HepG2 (cell line): ENCODE data around the gene NCBP2. TPM values are rescaled to one million over a fixed set of nuclear protein-coding genes. Genes with fewer than 3 reads are reported as not detected.

Source experiments
- ATAC-seq: fragments of 200-7000 bp; cut with Tn5 transposase; 3 replicates; pipeline ENCODE4 v1.9.1; 2020; ENCODE audit warnings: mild to moderate bottlenecking, moderate library complexity
- BruUV-seq: library from RNA; stranded (reverse); fragments of 400-500 nt; replicated peaks from 2 replicates; lab custom pipeline; 2021; lab: Mats Ljungman, UMichigan
- CTCF ChIA-PET: fragments of 300-600 bp; formaldehyde crosslinking; extraction: SDS; loops from one replicate; lab custom pipeline; 2021; ENCODE audit warnings: low total read pairs, inconsistent platforms, low intra/inter-chr PET ratio; lab: Yijun Ruan, JAX
- POLR2A ChIA-PET: fragments of 350-600 bp; sonication (Branson Sonifier 250); formaldehyde crosslinking; loops from one replicate; lab custom pipeline; 2020; ENCODE audit warnings: antibody characterized with exemption, inconsistent platforms; lab: Yijun Ruan, JAX
- DNase-seq: peaks from one replicate; pipeline ENCODE4 v3.0.0-alpha.2; 2015; ENCODE audit warnings: low spot score
- FAIRE-seq: peaks from 3 replicates; lab custom pipeline; 2011; peaks lifted over from hg19 to GRCh38; lab: Jason Lieb, UNC
- H2AFZ ChIP-seq: one replicate; pipeline ENCODE4 v1.6.1; 2011; ENCODE audit warnings: low read length, inconsistent platforms
- H3K27ac ChIP-seq: fragments of 300-600 bp; 3 replicates; pipeline ENCODE4 v1.8.0; 2011; ENCODE audit warnings: mixed run types, mild to moderate bottlenecking, mixed read lengths, low read length, inconsistent platforms; ENCODE audit not compliant: insufficient read depth; ENCODE audit errors: extremely low read length
- H3K27me3 ChIP-seq, 2 experiments: fragments of 200-600 bp in 1 of 2; 2 replicates in 1 of 2; 3 replicates in 1 of 2; pipeline versions ENCODE4 v1.6.0 to v1.8.0; 2011; ENCODE audit warnings: low read length in 2 of 2, mild to moderate bottlenecking in 2 of 2, moderate library complexity in 2 of 2, inconsistent platforms in 1 of 2; ENCODE audit not compliant: insufficient read depth in 2 of 2, control insufficient read depth in 1 of 2
- H3K36me3 ChIP-seq, 2 experiments: fragments of 200-600 bp in 1 of 2; replicated peaks in 1 of 2; 2 replicates in 1 of 2; 3 replicates in 1 of 2; pipeline versions ENCODE4 v1.5.1 to v1.8.0; 2011; ENCODE audit warnings: low read length in 2 of 2, inconsistent platforms in 1 of 2; ENCODE audit not compliant: insufficient read depth in 2 of 2, control insufficient read depth in 1 of 2
- H3K4me1 ChIP-seq: 2 replicates; pipeline ENCODE4 v1.5.1; 2012; ENCODE audit warnings: low read length, inconsistent platforms; ENCODE audit not compliant: insufficient read depth
- H3K4me2 ChIP-seq: 2 replicates; pipeline ENCODE4 v1.6.0; 2011; ENCODE audit warnings: low read depth, low read length, inconsistent platforms
- H3K4me3 ChIP-seq, 3 experiments: fragments of 200-600 bp in 1 of 3; sonication (generic), shearing (Covaris generic) in 1 of 3; replicated peaks in 1 of 3; 2 replicates each; pipeline ENCODE4 v1.5.1; 2011 to 2016; ENCODE audit warnings: low read length in 3 of 3, inconsistent platforms in 2 of 3, low read depth in 2 of 3, mild to moderate bottlenecking in 2 of 3, control low read depth in 1 of 3, mixed read lengths in 1 of 3; ENCODE audit not compliant: insufficient read depth in 1 of 3
- H3K79me2 ChIP-seq: one replicate; pipeline ENCODE4 v1.6.1; 2011; ENCODE audit warnings: low read length, inconsistent platforms; ENCODE audit not compliant: insufficient read depth
- H3K9ac ChIP-seq: 2 replicates; pipeline ENCODE4 v1.6.0; 2011; ENCODE audit warnings: mild to moderate bottlenecking, low read depth, low read length, inconsistent platforms; ENCODE audit not compliant: insufficient read depth
- H3K9me3 ChIP-seq: 2 replicates; pipeline ENCODE4 v1.5.1; 2012; ENCODE audit warnings: mild to moderate bottlenecking, low read length
- H4K20me1 ChIP-seq: 2 replicates; pipeline ENCODE4 v1.6.0; 2011; ENCODE audit warnings: inconsistent platforms, mild to moderate bottlenecking, low read length, moderate library complexity; ENCODE audit not compliant: insufficient read depth
- ATAD3A ChIP-seq: sonication (generic); formaldehyde crosslinking; IDR thresholded peaks from 2 replicates; pipeline ENCODE4 v1.4.0; 2020; ENCODE audit warnings: missing genetic modification reagents
- CSRNP2 ChIP-seq: sonication (generic); formaldehyde crosslinking; conservative IDR thresholded peaks from 2 replicates; pipeline ENCODE4 v1.8.0; 2022; ENCODE audit warnings: low read depth, missing genetic modification reagents
- POLR2G ChIP-seq: fragments of 200-400 bp; formaldehyde crosslinking; IDR thresholded peaks from 2 replicates; pipeline ENCODE4 v1.6.1; 2018; ENCODE audit warnings: mild to moderate bottlenecking, low read depth, low read length, moderate library complexity
- PPARG ChIP-seq: conservative IDR thresholded peaks from 2 replicates; pipeline ENCODE4 v1.6.1; 2016; ENCODE audit warnings: missing biosample characterization, missing genetic modification reagents
- SP4 ChIP-seq: sonication (generic); formaldehyde crosslinking; IDR thresholded peaks from 2 replicates; pipeline ENCODE4 v1.8.1; 2023; ENCODE audit warnings: mild to moderate bottlenecking, missing genetic modification reagents
- TBX2 ChIP-seq: sonication (generic); formaldehyde crosslinking; IDR thresholded peaks from 2 replicates; pipeline ENCODE4 v1.5.0; 2020; ENCODE audit warnings: missing genetic modification reagents, mild to moderate bottlenecking, borderline replicate concordance
- ZNF263 ChIP-seq: sonication (generic); formaldehyde crosslinking; IDR thresholded peaks from 2 replicates; pipeline ENCODE4 v1.4.0; 2020; ENCODE audit warnings: missing genetic modification reagents
- ZNF326 ChIP-seq: sonication (generic); formaldehyde crosslinking; IDR thresholded peaks from 2 replicates; pipeline ENCODE4 v1.4.0; 2020; ENCODE audit warnings: missing genetic modification reagents, borderline replicate concordance
- ZNF768 ChIP-seq: sonication (generic); formaldehyde crosslinking; IDR thresholded peaks from 2 replicates; pipeline ENCODE4 v1.4.0; 2020; ENCODE audit warnings: missing genetic modification reagents
- ZNF883 ChIP-seq: sonication (generic); formaldehyde crosslinking; IDR thresholded peaks from 2 replicates; pipeline ENCODE4 v1.5.1; 2020; ENCODE audit warnings: mild to moderate bottlenecking, missing genetic modification reagents; ENCODE audit errors: not compliant biosample characterization
- ZSCAN31 ChIP-seq: sonication (generic); formaldehyde crosslinking; IDR thresholded peaks from 2 replicates; pipeline ENCODE4 v1.5.0; 2020; ENCODE audit warnings: low read depth, mild to moderate bottlenecking, missing genetic modification reagents
- WGBS: methylation state at CpG from one replicate; pipeline ENCODE4 v1.1.6; 2017; ENCODE audit warnings: low lambda C conversion rate; 5-methylcytosine and 5-hydroxymethylcytosine counted together
- in situ Hi-C: cut with HindIII; loops from 2 replicates; pipeline ENCODE4 v1.10.0; 2017; ENCODE audit warnings: low pct_unique_long_range_greater_than_20kb; ENCODE audit not compliant: extremely low pct_ligation_motif_present
- intact Hi-C: fragments of 100-400 bp; cut with micrococcal nuclease; formaldehyde crosslinking; loops from one replicate; pipeline ENCODE4 v1.10.0; 2022; ENCODE audit not compliant: unreplicated experiment
- polyA plus RNA-seq, 8 experiments: library from polyadenylated mRNA; depleted of rRNA in 3 of 8; stranded (reverse) in 7 of 8; unstranded in 1 of 8; fragments of >200 nt; fragmentation: Illumina TruSeq in 4 of 8; extraction: Trizol in 4 of 8; gene quantifications; 2 replicates each; pipeline versions ENCODE4 v1.2.1 to v1.2.3, GENCODE V29; 2011 to 2016; ENCODE audit warnings: low read depth in 4 of 8, missing spikeins in 1 of 8, mixed read lengths in 1 of 8; ENCODE audit not compliant: insufficient read depth in 1 of 8
- total RNA-seq, 5 experiments: library from RNA; depleted of rRNA; stranded (reverse); fragments of >200 nt; fragmentation: Illumina TruSeq; extraction: Trizol; gene quantifications; 2 replicates each; pipeline ENCODE4 v1.2.3, GENCODE V29; 2016; ENCODE audit warnings: low read depth in 1 of 5
- TF ChIP-seq, protein P1 (sequence below): sonication (generic); formaldehyde crosslinking; IDR thresholded peaks from 2 replicates; pipeline ENCODE4 v1.4.0; 2020; ENCODE audit warnings: missing genetic modification reagents
- TF ChIP-seq, protein P2 (sequence below): sonication (generic); formaldehyde crosslinking; IDR thresholded peaks from 2 replicates; pipeline ENCODE4 v1.4.0; 2020; ENCODE audit warnings: mild to moderate bottlenecking, missing genetic modification reagents
- TF ChIP-seq, protein P3 (sequence below): sonication (generic); formaldehyde crosslinking; IDR thresholded peaks from 2 replicates; pipeline ENCODE4 v1.5.0; 2020; ENCODE audit warnings: missing genetic modification reagents

NCBP2 gene
- total and polyA plus RNA-seq, 2 of the 13 experiments (the other 11 are each of a cell fraction or from before 2014, with no cell fraction given): 58.7 to 95.5 TPM

GRCh38 chr3:196949750-196950149 lies 7.4 kb upstream of the NCBP2 start (continued):
- TF ChIP-seq, protein P1, sequence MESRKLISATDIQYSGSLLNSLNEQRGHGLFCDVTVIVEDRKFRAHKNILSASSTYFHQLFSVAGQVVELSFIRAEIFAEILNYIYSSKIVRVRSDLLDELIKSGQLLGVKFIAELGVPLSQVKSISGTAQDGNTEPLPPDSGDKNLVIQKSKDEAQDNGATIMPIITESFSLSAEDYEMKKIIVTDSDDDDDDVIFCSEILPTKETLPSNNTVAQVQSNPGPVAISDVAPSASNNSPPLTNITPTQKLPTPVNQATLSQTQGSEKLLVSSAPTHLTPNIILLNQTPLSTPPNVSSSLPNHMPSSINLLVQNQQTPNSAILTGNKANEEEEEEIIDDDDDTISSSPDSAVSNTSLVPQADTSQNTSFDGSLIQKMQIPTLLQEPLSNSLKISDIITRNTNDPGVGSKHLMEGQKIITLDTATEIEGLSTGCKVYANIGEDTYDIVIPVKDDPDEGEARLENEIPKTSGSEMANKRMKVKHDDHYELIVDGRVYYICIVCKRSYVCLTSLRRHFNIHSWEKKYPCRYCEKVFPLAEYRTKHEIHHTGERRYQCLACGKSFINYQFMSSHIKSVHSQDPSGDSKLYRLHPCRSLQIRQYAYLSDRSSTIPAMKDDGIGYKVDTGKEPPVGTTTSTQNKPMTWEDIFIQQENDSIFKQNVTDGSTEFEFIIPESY (CRISPR knock-in tag): peak; percentile 39; the same call in 1 of the 2 replicates
- TF ChIP-seq CSRNP2 (CRISPR knock-in tag): no peak
- TF ChIP-seq ZSCAN31 (CRISPR knock-in tag): 0 out of 2 replicates have a peak, but pooled peaks have one; percentile 31
- TF ChIP-seq ATAD3A (CRISPR knock-in tag): no peak
- TF ChIP-seq ZNF326 (CRISPR knock-in tag): no peak
- peak; percentile 36; the same call in 1 of the 2 replicates for TF ChIP-seq TBX2 (CRISPR knock-in tag)

DNA sequence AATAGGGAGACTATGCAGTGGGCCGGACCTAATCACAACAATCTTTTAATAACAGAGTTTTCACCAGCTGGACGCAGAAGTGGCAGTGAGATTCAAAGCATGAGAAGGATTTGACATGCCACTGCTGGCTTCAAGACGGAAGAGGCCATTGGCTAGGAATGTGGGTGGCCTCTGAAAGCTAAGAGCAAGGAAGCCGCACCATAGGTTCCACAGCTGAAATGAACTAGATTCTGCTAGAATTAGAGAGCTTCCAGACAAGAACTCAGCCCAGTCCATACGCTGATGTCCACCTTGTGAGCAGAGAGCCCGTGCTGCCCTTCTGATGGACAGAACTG lies 6.9 kb upstream of the NCBP2 start:
- Histone ChIP-seq H3K79me2 (peaks cover 2% of the 10 kb centered on the region), H3K27ac (peak overlapping the region; percentile 11), H3K36me3 (peaks cover 0 to 3% of the 10 kb centered on the region in 2 experiments; a peak in 1 of 5 replicates), H3K27me3 (no peaks in the 10 kb centered on the region), H3K4me1 (peaks cover 89% of the 10 kb centered on the region), H4K20me1 (no peaks in the 10 kb centered on the region)
- FAIRE-seq (no peak), DNase-seq (no peak), ATAC-seq (no peak)
- CTCF ChIA-PET: interaction anchor here (1.9 kb wide), 1 partner anchor 20 kb away, joined by 15 read pairs; the partner anchor contains the start of gene PIGZ
- TF ChIP-seq SP4 (no peak), ZNF263 (no peak), ZNF768 (CRISPR knock-in tag) (no peak), PPARG (CRISPR knock-in tag) (no peak), ZNF883 (no peak), POLR2G (0 out of 2 replicates have a peak, but pooled peaks have one; percentile 32)
- TF ChIP-seq, protein P2, sequence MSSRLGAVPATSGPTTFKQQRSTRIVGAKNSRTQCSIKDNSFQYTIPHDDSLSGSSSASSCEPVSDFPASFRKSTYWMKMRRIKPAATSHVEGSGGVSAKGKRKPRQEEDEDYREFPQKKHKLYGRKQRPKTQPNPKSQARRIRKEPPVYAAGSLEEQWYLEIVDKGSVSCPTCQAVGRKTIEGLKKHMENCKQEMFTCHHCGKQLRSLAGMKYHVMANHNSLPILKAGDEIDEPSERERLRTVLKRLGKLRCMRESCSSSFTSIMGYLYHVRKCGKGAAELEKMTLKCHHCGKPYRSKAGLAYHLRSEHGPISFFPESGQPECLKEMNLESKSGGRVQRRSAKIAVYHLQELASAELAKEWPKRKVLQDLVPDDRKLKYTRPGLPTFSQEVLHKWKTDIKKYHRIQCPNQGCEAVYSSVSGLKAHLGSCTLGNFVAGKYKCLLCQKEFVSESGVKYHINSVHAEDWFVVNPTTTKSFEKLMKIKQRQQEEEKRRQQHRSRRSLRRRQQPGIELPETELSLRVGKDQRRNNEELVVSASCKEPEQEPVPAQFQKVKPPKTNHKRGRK (CRISPR knock-in tag): no peak
- TF ChIP-seq, protein P3, sequence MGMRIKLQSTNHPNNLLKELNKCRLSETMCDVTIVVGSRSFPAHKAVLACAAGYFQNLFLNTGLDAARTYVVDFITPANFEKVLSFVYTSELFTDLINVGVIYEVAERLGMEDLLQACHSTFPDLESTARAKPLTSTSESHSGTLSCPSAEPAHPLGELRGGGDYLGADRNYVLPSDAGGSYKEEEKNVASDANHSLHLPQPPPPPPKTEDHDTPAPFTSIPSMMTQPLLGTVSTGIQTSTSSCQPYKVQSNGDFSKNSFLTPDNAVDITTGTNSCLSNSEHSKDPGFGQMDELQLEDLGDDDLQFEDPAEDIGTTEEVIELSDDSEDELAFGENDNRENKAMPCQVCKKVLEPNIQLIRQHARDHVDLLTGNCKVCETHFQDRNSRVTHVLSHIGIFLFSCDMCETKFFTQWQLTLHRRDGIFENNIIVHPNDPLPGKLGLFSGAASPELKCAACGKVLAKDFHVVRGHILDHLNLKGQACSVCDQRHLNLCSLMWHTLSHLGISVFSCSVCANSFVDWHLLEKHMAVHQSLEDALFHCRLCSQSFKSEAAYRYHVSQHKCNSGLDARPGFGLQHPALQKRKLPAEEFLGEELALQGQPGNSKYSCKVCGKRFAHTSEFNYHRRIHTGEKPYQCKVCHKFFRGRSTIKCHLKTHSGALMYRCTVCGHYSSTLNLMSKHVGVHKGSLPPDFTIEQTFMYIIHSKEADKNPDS (CRISPR knock-in tag): no peak
- TF ChIP-seq, all 625 proteins: peak for 1
- POLR2A ChIA-PET: no interaction called here
- Histone ChIP-seq H3K9me3 (no peaks in the 10 kb centered on the region), H3K4me2 (peak overlapping the region; percentile 52), H3K4me3 (peak overlapping the region in 1 of 3 experiments; percentile 18; a peak in 1 of 6 replicates), H3K9ac (no peak overlapping the region), H2AFZ (no peak overlapping the region)
- intact Hi-C loops (loop anchor here (2.0 kb wide), 1 partner anchor 22 kb away; no protein-coding TSS in a partner anchor), in situ Hi-C loops (no loop called here)
- no TSS peak for BruUV-seq
- WGBS: over 99% methylated on average over 6 of the region's 6 CpGs
